CD14-positive monocyte (primary cell): ENCODE results near the gene HS6ST3. TPM values are rescaled to one million over a fixed set of nuclear protein-coding genes. Genes with fewer than 3 reads are reported as not detected.

Experiments
- DNase-seq, 3 donors: peaks; one replicate each; pipeline ENCODE4 v3.0.0-alpha.2; 2011 to 2022
- H2AFZ ChIP-seq: 2 replicates; pipeline ENCODE4 v1.6.0; 2012; ENCODE audit warnings: mild to moderate bottlenecking, low read depth, low read length, inconsistent platforms; ENCODE audit not compliant: insufficient read depth, poor library complexity, severe bottlenecking
- H3K27ac ChIP-seq, 2 donors: 1 replicate in 1 of 2; 2 replicates in 1 of 2; pipeline ENCODE4 v1.5.1; 2012 to 2013; ENCODE audit warnings: low read length in 2 of 2, control low read depth in 1 of 2, inconsistent platforms in 1 of 2, low read depth in 1 of 2, mild to moderate bottlenecking in 1 of 2
- H3K27me3 ChIP-seq, 2 donors: one replicate each; pipeline versions ENCODE4 v1.6.0 to v1.6.1; 2011 to 2013; ENCODE audit warnings: low read length in 2 of 2; ENCODE audit not compliant: control insufficient read depth in 2 of 2, insufficient read depth in 2 of 2
- H3K36me3 ChIP-seq, 2 donors: replicated peaks in 1 of 2; 1 replicate in 1 of 2; 2 replicates in 1 of 2; pipeline versions ENCODE4 v1.5.1 to v1.6.1; 2012 to 2013; ENCODE audit warnings: low read length in 2 of 2, control low read depth in 1 of 2, inconsistent platforms in 1 of 2, mild to moderate bottlenecking in 1 of 2; ENCODE audit not compliant: insufficient read depth in 2 of 2, control insufficient read depth in 1 of 2
- H3K4me1 ChIP-seq, 2 donors: 1 replicate in 1 of 2; 2 replicates in 1 of 2; pipeline versions ENCODE4 v1.5.1 to v1.6.1; 2012 to 2013; ENCODE audit warnings: low read length in 2 of 2, control low read depth in 1 of 2, inconsistent platforms in 1 of 2, mild to moderate bottlenecking in 1 of 2, moderate library complexity in 1 of 2; ENCODE audit not compliant: insufficient read depth in 2 of 2, control insufficient read depth in 1 of 2
- H3K4me2 ChIP-seq: replicated peaks from 2 replicates; pipeline ENCODE3; 2012; ENCODE audit warnings: low read length, moderate library complexity, mild to moderate bottlenecking; ENCODE audit not compliant: poor library complexity, severe bottlenecking; ENCODE audit errors: extremely low read depth
- H3K4me3 ChIP-seq, 3 experiments: fragments of 200-600 bp in 1 of 3; sonication (generic) in 1 of 3; replicated peaks in 1 of 3; 1 replicate in 2 of 3; 2 replicates in 1 of 3; pipeline ENCODE4 v1.5.1; 2011 to 2013; ENCODE audit warnings: low read length in 3 of 3, mild to moderate bottlenecking in 3 of 3, control low read depth in 2 of 3, low read depth in 2 of 3, inconsistent platforms in 1 of 3, moderate library complexity in 1 of 3
- H3K79me2 ChIP-seq: 2 replicates; pipeline ENCODE4 v1.6.0; 2012; ENCODE audit warnings: mild to moderate bottlenecking, control low read depth, inconsistent platforms, low read length, moderate library complexity; ENCODE audit not compliant: insufficient read depth
- H3K9ac ChIP-seq: 2 replicates; pipeline ENCODE4 v1.6.0; 2017; ENCODE audit warnings: low read length, mild to moderate bottlenecking; ENCODE audit not compliant: insufficient read depth, poor library complexity, severe bottlenecking
- H3K9me3 ChIP-seq, 2 donors: replicated peaks in 1 of 2; 1 replicate in 1 of 2; 2 replicates in 1 of 2; pipeline versions ENCODE4 v1.5.1 to v1.6.1; 2012 to 2013; ENCODE audit warnings: low read length in 2 of 2, control low read depth in 1 of 2; ENCODE audit not compliant: control insufficient read depth in 1 of 2, insufficient read depth in 1 of 2
- H4K20me1 ChIP-seq: 2 replicates; pipeline ENCODE4 v1.6.0; 2012; ENCODE audit warnings: mild to moderate bottlenecking, low read length, control low read depth, moderate library complexity; ENCODE audit not compliant: insufficient read depth
- H3K27ac Mint-ChIP-seq, 7 donors: one replicate each; pipeline ENCODE4 v1.8.0; 2020; ENCODE audit warnings: mild to moderate bottlenecking in 7 of 7, mixed read lengths in 7 of 7, moderate library complexity in 6 of 7, inconsistent platforms in 2 of 7
- H3K27me3 Mint-ChIP-seq, 3 donors: one replicate each; pipeline ENCODE4 v1.8.0; 2021 to 2022; ENCODE audit warnings: low read depth in 3 of 3, mild to moderate bottlenecking in 3 of 3, mixed read lengths in 3 of 3, moderate library complexity in 3 of 3, inconsistent platforms in 1 of 3
- H3K36me3 Mint-ChIP-seq, 2 donors: one replicate each; pipeline ENCODE4 v1.8.0; 2020; ENCODE audit warnings: mixed read lengths in 2 of 2, inconsistent platforms in 1 of 2, mild to moderate bottlenecking in 1 of 2
- H3K4me1 Mint-ChIP-seq: one replicate; pipeline ENCODE4 v1.8.0; 2020; ENCODE audit warnings: mild to moderate bottlenecking, mixed read lengths
- H3K4me3 Mint-ChIP-seq, 2 donors: one replicate each; pipeline ENCODE4 v1.8.0; 2020; ENCODE audit warnings: mild to moderate bottlenecking in 2 of 2, mixed read lengths in 2 of 2, moderate library complexity in 1 of 2
- H3K9me3 Mint-ChIP-seq, 7 donors: one replicate each; pipeline ENCODE4 v1.8.0; 2020 to 2022; ENCODE audit warnings: mixed read lengths in 7 of 7, mild to moderate bottlenecking in 6 of 7, moderate library complexity in 6 of 7, inconsistent platforms in 2 of 7
- WGBS: methylation state at CpG from one replicate; pipeline ENCODE4 v1.1.5; 2013; ENCODE audit warnings: missing lambda C conversion rate; ENCODE audit not compliant: insufficient coverage; 5-methylcytosine and 5-hydroxymethylcytosine counted together
- intact Hi-C, 2 donors: fragments of 100-400 bp; cut with micrococcal nuclease; formaldehyde crosslinking; loops; one replicate each; pipeline versions ENCODE4 v1.15.0 to v1.15.1; 2023
- polyA minus RNA-seq: library from RNA; depleted of rRNA, polyadenylated mRNA; stranded (reverse); fragments of >200 nt; gene quantifications from 2 replicates; pipeline ENCODE4 v1.2.3, GENCODE V29; 2012
- polyA plus RNA-seq, 3 donors: library from polyadenylated mRNA; depleted of rRNA in 1 of 3; unstranded in 2 of 3; stranded (reverse) in 1 of 3; fragments of 300-500 nt in 2 of 3; fragments of >200 nt in 1 of 3; fragmentation: Illumina TruSeq in 2 of 3; gene quantifications; 1 replicate in 2 of 3; 2 replicates in 1 of 3; pipeline ENCODE4 v1.2.3, GENCODE V29; 2012 to 2021
- total RNA-seq, 12 experiments: library from RNA in 1 of 12; stranded (reverse) in 1 of 12; fragments of 120-200 nt in 1 of 12; gene quantifications; one replicate each; pipeline ENCODE4 v1.2.4 and lab custom pipeline; 2013 to 2026; ENCODE audit warnings: mixed read lengths in 6 of 12, inconsistent platforms in 1 of 12
- TF ChIP-seq, protein P1 (sequence below): fragments of 200-600 bp; IDR thresholded peaks from one replicate; pipeline ENCODE4 v1.8.0; 2022; ENCODE audit warnings: antibody characterized with exemption, mild to moderate bottlenecking

HS6ST3 gene
- total RNA-seq (2013), result 0.02 TPM
- not detected for polyA plus RNA-seq
- not detected in 2 replicates for polyA minus RNA-seq
- 0 to 1.2 (median 0) reads per million in 11 experiments for total RNA-seq (lab: John Stamatoyannopoulos, UW)

DNA sequence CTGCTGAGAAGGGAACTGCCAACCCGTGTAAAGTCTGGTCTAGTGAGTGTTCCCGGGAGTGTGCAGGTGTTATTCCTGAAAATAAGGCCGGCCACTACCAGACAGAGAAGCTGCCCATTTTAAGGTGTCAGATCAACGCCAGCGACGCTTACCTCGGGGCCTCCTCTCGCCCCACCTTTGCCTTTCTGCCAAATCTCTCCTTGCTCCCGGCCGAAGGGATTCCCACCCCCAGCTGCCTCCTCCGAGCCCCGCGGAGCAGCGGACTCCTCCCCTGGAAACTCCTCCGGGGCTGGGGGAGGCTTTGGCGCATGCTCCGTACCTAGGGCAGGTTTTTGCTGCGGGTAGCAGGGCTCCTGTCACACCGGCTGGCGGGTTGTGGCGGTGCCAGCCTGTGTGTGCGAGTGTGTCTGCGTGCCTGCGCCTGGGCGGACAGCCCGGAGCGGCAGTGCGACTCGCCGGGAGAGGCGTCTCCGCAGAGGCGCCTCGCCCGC lies at the start of gene HS6ST3:
HS6ST3 (plus strand) TSS at position 359 of the 491 bp plus-strand sequence.
- Histone ChIP-seq H3K36me3 (no peaks in the 10 kb centered on the region), H3K4me1 (peaks cover 0 to 4% of the 10 kb centered on the region in 2 donors), H3K4me3 (peak within 1 kb of the TSS in 1 of 3 experiments; percentile 35), H3K27me3 (peaks cover 74 to 75% of the 10 kb centered on the region in 2 donors), H2AFZ (peak within 1 kb of the TSS; percentile 49), H4K20me1 (no peaks in the 10 kb centered on the region), H3K79me2 (no peaks in the 10 kb centered on the region), H3K27ac (no peak within 1 kb of the TSS), H3K4me2 (peak within 1 kb of the TSS; percentile 56), H3K9ac (no peak within 1 kb of the TSS), H3K9me3 (peaks cover 0 to 24% of the 10 kb centered on the region in 2 donors)
- Mint-ChIP-seq H3K4me1 (peaks cover 5% of the 10 kb centered on the region), H3K4me3 (peak within 1 kb of the TSS in 1 of 2 donors; percentile 78), H3K27ac (no peak within 1 kb of the TSS), H3K36me3 (no peaks in the 10 kb centered on the region), H3K27me3 (peaks cover 60 to 74% (median 61%) of the 10 kb centered on the region in 3 donors), H3K9me3 (peaks cover 0 to 15% (median 8%) of the 10 kb centered on the region in 7 donors)
- 0% methylated on average over 31 of the region's 35 CpGs for WGBS
- TF ChIP-seq, protein P1, sequence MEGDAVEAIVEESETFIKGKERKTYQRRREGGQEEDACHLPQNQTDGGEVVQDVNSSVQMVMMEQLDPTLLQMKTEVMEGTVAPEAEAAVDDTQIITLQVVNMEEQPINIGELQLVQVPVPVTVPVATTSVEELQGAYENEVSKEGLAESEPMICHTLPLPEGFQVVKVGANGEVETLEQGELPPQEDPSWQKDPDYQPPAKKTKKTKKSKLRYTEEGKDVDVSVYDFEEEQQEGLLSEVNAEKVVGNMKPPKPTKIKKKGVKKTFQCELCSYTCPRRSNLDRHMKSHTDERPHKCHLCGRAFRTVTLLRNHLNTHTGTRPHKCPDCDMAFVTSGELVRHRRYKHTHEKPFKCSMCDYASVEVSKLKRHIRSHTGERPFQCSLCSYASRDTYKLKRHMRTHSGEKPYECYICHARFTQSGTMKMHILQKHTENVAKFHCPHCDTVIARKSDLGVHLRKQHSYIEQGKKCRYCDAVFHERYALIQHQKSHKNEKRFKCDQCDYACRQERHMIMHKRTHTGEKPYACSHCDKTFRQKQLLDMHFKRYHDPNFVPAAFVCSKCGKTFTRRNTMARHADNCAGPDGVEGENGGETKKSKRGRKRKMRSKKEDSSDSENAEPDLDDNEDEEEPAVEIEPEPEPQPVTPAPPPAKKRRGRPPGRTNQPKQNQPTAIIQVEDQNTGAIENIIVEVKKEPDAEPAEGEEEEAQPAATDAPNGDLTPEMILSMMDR, result no peak
- intact Hi-C loops, result no loop called here
- DNase-seq, result no peak

DNA sequence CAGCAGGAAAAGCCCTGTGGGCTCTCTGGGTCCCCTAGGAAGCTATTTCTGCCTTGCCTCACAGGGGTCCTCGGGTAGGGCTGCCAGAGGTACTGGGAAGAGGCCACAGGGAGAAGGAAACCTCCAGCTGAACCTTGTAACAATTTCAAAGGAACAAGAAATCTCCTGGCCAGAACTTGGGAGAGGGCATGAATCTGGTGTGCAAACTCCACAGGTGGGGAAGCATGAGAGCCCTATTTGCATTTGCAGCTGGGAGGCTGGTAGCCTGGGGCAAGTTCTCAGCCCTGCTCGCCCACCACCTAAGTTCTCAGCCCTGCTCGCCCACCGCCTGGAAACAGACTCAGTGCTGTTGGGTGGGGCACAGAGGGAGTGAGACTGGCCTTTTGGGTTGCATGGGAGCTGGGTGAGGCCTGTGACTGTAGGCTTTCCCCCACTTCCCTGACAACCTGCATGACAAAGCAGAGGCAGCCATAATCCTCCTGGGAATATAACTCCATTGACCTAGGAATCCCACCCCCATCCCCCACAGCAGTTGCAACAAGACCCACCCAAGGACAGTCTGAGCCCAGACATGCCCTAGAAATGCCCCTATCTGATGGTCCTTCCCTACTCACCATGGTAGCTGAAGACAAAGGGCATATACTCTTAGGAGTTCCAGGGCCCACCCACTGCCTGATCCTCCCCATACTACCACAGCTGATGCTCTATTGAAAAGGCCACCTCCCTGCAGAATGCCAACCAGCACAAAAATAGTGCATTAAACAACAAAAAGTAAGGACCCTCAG lies 48.4 kb upstream of the HS6ST3 start:
- Histone ChIP-seq H3K4me2 (no peak overlapping the region), H3K4me1 (no peaks in the 10 kb centered on the region), H3K4me3 (no peak overlapping the region), H3K27ac (no peak overlapping the region), H3K9me3 (peaks cover 7 to 8% of the 10 kb centered on the region in 2 donors), H3K79me2 (peaks cover 8% of the 10 kb centered on the region), H3K9ac (no peak overlapping the region), H3K27me3 (no peaks in the 10 kb centered on the region), H4K20me1 (no peaks in the 10 kb centered on the region), H2AFZ (no peak overlapping the region), H3K36me3 (no peaks in the 10 kb centered on the region)
- TF ChIP-seq, protein P1, result no peak
- Mint-ChIP-seq H3K4me1 (no peaks in the 10 kb centered on the region), H3K36me3 (peaks cover 18 to 27% of the 10 kb centered on the region in 2 donors), H3K9me3 (peaks cover 12 to 25% (median 15%) of the 10 kb centered on the region in 7 donors), H3K4me3 (no peak overlapping the region), H3K27me3 (no peaks in the 10 kb centered on the region), H3K27ac (peak overlapping the region in 1 of 7 donors; percentile 26)
- no peak for DNase-seq
- 90% methylated on average over 2 of the region's 4 CpGs for WGBS
- intact Hi-C loops, result no loop called here
